ENCODE measurements around the gene RPA3.
"Not testable (repeated sequence)": the region's sequence is repeated elsewhere in the genome, so short reads cannot be mapped to it uniquely, and the experiment has no call there.

DNA sequence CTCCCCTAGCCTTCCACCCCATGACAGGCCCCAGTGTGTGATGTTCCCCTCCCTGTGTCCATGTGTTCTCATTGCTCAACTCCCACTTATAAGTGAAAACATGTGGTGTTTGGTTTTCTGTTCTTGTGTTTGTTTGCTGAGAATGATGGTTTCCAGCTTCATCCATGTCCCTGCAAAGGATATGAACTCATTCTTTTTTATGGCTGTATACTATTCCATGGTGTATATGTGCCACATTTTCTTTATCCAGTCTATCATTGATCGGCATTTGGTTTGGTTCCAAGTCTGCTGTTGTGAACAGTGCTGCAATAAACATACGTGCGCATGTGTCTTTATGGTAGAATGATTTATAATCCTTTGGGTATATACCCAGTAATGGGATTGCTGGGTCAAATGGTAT is 61.9 kb downstream of the RPA3 start:
- not testable (repeated sequence) for TF ChIP-seq EZH2 (IDR thresholded peaks at IDR 0.05; ENCODE audit: insufficient read depth, poor library complexity, severe bottlenecking); EZH2phosphoT487 (IDR thresholded peaks at IDR 0.05; ENCODE audit: insufficient read depth, low read depth)

Data from GM23248 (cell line).